Posterior cingulate gyrus (tissue), 11 donors: ENCODE results near the gene CPNE7.
"Not testable (repeated sequence)": the region's sequence is repeated elsewhere in the genome, so short reads cannot be mapped to it uniquely, and the experiment has no call there.

ENCODE experiments used
- DNase-seq, 10 donors: peaks; one replicate each; pipeline versions ENCODE4 v3.0.0 to v3.0.0-alpha.2; 2020 to 2021; ENCODE audit warnings: mixed read lengths in 3 of 10
- intact Hi-C: fragments of 100-400 bp; cut with DNase I; formaldehyde crosslinking; loops from one replicate; pipeline ENCODE4 v1.15.1; 2023

Gene CPNE7

GRCh38 chr16:89564476-89565255, 10.9 kb upstream of the CPNE7 start:
- peak in 1 of 10 donors; percentile 81 for DNase-seq
- intact Hi-C loops = loop anchor here (10.0 kb wide), 1 partner anchor 80 kb away; no protein-coding TSS in a partner anchor

DNA sequence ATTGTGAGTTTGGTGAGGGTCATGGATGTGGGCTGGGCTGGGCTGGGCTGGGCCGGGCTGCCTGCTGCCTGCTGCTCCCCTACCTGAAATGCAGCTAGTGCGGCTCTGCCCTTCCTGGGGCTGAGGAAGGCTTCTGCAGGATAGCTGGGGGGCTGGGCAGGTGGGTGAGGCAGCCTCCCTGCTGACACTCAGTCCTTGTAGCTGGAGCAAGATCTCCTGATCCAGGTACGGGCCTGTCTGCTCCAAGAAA, 10.4 kb upstream of the CPNE7 start:
- DNase-seq = no peak
- intact Hi-C loops = loop anchor here (10.0 kb wide), 1 partner anchor 80 kb away; no protein-coding TSS in a partner anchor

GRCh38 chr16:89565506-89566372, 9.8 kb upstream of the CPNE7 start:
- intact Hi-C loops = loop anchor here (10.0 kb wide), 1 partner anchor 79 kb away; no protein-coding TSS in a partner anchor

GRCh38 chr16:89567656-89568594, 7.6 kb upstream of the CPNE7 start:
- intact Hi-C loops = loop anchor here (10.0 kb wide), 1 partner anchor 77 kb away; no protein-coding TSS in a partner anchor
- peak in 1 of 10 donors; percentile 76 for DNase-seq

More at GRCh38 chr16:89565506-89566372, 9.8 kb upstream of the CPNE7 start:
- peak in 8 of 10 donors; percentile 34 to 91 (median 47) for DNase-seq

- intact Hi-C loops = loop anchor here (10.0 kb wide), 1 partner anchor 75 kb away; no protein-coding TSS in a partner anchor
- DNase-seq = peak in 1 of 10 donors; percentile 74
These were observed 5.8 kb upstream of the CPNE7 start for GRCh38 chr16:89569506-89570341.

DNA sequence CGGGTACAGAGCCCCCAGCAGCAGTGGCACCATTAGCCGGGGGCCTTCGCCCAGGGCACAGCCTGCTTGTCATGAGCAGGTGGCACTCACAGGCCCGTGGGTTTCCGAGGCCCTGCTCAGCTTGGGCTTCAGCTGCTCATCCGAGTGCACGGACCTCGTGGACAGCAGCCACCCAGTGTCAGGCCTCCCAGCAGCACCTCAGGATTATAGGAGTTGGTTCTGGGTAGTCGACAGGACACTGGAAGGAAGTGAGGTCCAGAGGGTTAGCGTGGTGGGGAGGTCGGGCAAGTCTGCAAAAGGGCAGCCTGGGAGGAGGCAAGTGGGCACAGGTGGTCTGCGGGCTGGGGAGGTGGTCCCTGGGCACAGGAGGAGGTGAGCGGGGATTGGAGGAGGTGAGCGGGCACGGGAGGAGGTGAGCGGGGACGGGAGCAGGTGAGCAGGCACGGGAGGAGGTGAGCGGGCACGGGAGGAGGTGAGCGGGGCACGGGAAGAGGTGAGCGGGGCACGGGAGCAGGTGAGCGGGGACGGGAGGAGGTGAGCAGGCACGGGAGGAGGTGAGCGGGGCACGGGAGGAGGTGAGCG, 5.1 kb upstream of the CPNE7 start:
- peak in 1 of 10 donors; percentile 67 for DNase-seq
- intact Hi-C loops = no loop called here

DNA sequence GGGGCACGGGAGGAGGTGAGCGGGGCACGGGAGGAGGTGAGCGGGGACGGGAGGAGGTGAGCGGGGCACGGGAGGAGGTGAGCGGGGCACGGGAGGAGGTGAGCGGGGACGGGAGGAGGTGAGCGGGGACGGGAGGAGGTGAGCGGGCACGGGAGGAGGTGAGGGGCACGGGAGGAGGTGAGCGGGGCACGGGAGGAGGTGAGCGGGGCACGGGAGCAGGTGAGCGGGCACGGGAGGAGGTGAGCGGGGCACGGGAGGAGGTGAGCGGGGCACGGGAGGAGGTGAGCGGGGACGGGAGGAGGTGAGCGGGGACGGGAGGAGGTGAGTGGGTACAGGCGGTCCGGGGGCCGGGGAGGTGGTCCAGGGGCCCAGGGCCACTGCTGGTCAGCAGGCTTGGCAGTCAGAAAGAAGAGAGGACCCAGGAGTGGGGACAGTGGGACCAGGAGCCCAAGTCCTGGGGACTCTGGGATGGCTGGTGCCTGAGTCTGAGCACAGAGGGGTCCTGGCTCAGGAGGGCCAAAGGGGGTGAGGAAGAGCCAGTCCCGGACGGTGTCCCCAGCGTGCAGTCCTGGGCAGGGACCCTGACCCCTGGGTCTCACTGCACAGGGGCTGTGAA, 4.5 kb upstream of the CPNE7 start:
- DNase-seq = peak in 1 of 10 donors; percentile 67
- intact Hi-C loops = not testable (repeated sequence)

- intact Hi-C loops = no loop called here
- DNase-seq = no peak
These were observed 3.9 kb upstream of the CPNE7 start for GRCh38 chr16:89571636-89572035.

DNA sequence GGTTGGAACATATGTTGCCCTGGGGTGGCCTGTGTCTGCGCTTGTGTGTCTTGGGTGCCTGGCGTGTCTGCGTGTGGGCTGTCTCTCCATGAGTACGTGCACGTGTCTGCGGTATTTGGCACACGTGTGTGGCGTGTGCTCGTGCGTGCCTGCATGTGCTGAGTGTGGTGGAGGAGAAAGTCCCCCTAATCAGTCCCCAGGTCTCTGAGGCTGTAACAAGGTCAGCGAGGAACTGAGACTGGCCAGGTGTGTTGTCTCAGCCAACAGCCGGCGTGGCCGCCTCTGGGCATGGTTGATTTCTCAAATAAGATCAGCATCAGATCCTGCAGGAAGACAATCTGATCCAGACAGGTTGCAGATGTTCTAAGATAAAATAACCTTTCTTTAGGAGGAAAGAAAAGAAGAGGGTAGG, 3.5 kb upstream of the CPNE7 start:
- intact Hi-C loops = no loop called here
- no peak for DNase-seq

DNA sequence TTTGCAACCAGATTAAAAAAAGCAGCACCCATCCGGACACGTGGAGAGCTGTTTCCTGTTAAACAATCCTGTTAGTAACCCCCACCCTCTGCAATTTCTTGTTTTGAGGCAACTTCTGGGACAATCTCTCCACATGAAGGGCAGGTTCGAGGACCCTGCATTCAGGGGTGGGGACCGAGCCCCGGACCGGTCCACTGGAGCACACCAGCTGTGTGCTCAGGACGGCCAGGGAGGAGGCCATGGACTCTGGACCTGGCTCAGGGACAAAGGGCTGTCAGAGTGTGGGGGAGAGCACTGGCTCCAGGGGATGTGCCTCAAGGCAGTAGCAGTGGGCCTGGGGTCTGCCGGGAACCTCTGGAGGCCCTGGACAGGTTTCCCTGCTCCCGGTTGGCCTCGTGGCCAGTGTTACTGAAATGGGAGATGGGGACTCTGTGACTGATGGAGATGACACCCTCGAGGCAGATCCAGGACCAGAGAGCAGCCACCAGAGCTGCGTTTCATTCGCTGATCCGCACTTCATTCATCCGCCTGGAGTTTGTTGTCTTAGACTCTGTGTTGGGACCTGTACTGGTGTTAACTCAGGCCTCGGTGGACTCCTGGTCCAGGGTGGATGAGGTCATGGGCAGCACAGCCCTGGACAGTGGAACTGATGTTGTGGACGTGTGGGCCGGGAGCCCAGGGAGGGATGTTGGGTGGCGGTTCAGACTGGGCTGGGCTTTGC, 2.9 kb upstream of the CPNE7 start:
- intact Hi-C loops = no loop called here
- DNase-seq = peak in 1 of 10 donors; percentile 64

DNA sequence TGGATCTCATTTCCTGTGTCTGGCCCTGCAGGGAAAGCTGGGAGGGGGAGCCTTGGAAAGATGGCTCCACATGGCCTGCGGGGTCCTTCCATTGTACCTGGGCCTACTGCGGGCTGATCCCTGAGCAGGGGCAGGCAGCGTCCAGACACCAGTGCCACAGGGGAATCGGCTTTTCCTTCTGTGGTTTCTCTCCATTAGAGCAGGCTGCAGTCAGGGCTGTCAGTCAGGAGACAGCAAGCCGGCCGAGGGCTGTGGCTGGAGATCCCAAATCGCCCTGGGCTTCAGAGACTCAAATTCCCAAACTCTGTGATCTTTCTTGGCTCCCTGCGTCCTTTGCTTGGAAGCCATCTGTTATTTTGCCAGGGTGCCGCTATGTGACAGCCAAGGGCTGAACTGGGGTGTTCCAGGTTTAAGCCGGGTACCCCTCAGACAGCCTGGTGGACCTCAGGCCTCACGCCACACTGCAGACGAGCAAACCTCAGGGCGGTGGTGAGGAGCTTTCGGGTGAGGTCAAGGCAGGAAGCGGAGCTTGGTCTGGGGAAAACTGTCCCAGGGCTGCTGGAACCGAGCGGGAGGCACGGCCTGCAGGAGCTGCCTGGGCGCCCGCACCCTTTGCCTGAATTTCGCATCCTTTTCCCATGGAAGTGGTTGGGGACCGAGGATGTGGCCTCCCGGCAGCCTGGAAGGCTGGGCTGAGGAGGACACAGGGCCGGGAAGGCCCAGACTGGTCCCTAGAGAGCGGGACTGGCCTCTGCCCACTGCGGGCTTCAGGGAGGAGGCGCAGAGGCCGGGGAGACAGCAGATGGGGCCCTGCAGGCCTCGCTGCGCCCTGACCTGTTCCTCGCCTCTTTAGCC, 1.5 kb upstream of the CPNE7 start:
- intact Hi-C loops = no loop called here
- DNase-seq = no peak

DNA sequence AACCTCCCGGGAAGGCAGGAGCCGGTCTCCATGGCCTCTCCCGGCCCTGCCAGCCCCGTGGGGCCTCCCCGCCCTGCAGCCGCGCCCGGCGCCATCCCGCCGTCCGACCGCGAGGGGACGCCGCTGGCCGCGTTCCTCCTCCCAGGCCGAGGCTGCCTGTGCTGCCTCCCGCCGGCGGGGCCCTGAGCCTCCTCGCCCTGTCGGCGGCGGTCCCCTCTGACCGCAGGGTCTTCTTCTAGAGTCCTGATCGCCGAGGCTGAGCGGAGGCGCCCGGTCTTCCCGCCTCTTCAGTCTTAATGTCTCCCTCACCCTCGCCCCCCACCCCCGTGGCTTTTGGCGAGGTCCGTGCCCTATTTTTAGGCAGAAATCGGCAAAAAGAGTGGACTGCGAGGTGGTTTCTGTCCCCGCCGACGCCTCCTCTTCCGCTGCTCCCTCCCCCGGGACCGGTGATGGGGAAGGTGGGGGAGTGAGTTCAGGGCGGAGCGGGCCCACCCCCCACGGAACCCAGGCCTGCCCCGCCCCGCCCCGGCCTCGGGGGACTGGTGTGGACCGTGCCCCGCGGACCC, 794 bp upstream of the CPNE7 start:
- intact Hi-C loops = no loop called here
- peak in 1 of 10 donors; percentile 38 for DNase-seq

DNA sequence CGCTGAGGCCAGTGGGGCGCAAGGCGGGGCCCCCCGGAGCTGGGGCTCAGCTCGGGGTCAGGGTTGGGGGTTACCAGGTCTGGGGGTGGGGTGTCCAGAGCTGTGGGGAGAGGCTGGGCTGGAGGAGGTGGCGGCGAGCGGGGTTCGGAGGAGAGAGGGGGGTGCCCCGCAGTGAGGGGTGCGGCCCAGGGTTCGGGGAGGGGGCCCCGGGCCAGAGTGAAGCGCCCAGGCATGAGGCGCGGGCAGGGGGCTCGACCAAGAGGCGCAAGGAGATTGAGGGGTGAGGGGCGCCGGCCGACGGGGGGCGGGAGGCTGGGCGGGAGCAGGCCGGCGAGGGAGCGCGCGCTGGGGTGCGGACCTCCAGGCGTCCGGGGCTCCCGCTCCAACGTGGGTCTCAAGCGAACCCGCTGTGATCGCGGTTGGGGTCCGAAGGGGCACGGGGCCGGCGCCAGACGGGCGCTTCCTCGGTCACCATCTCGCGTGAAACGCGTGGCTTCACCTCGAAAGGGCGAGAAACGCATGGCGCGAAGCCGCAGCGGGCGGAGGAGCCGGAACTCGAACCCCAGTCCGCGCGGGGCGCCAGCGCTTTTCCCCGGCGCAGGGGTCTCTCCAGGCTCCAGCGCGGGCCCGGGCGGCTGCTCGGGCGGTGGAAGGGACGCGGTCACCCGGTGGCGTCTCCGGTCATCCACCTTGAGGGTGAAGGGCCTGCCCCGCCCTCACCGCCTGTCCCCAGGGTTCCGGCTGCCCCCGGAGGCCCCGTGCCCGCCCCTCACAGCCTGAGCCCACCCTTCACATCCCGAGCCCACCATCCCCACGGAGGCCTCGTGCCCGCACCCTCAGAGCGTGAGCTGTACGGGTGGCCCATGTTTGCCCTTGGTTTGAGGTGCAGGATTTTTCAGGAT, 846 bp downstream of the CPNE7 start:
- no peak for DNase-seq
- intact Hi-C loops = no loop called here

GRCh38 chr16:89577055-89577759, 1.6 kb downstream of the CPNE7 start:
- no peak for DNase-seq
- intact Hi-C loops = no loop called here

DNA sequence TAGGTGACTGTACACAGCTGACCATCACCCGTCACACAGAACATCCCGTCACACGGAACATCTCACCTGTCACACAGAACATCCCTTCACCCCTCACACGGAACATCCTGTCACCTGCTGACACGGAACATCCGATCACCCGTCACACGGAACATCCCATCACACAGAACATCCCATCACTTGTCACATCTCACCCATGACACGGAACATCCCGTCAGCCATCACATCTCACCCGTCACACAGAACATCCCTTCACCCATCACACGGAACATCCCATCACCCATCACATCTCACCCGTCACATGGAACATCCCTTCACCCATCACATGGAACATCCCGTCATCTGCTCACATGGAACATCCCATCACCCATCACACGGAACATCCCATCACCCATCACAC, 3.8 kb downstream of the CPNE7 start:
- DNase-seq = no peak
- intact Hi-C loops = no loop called here
